Glutamatergic neuron (in vitro differentiated cells): ENCODE measurements around the gene SLC24A5. TPM values are rescaled to one million over a fixed set of nuclear protein-coding genes. Genes with fewer than 3 reads are reported as not detected.

Experiments
- DNase-seq: peaks from one replicate; pipeline ENCODE4 v3.0.0; 2022
- H3K27ac Mint-ChIP-seq: one replicate; pipeline ENCODE4 v1.8.0; 2020; ENCODE audit warnings: mild to moderate bottlenecking, mixed read lengths, inconsistent platforms; ENCODE audit not compliant: unreplicated experiment
- H3K27me3 Mint-ChIP-seq: one replicate; pipeline ENCODE4 v1.8.0; 2020; ENCODE audit warnings: mild to moderate bottlenecking, moderate library complexity, mixed read lengths, inconsistent platforms; ENCODE audit not compliant: unreplicated experiment
- H3K36me3 Mint-ChIP-seq: one replicate; pipeline ENCODE4 v1.8.0; 2020; ENCODE audit warnings: mild to moderate bottlenecking, mixed read lengths, inconsistent platforms; ENCODE audit not compliant: unreplicated experiment
- H3K4me1 Mint-ChIP-seq: one replicate; pipeline ENCODE4 v1.8.0; 2020; ENCODE audit warnings: mild to moderate bottlenecking, low read depth, mixed read lengths, inconsistent platforms; ENCODE audit not compliant: unreplicated experiment
- H3K4me3 Mint-ChIP-seq: one replicate; pipeline ENCODE4 v1.8.0; 2020; ENCODE audit warnings: mild to moderate bottlenecking, mixed read lengths, inconsistent platforms; ENCODE audit not compliant: unreplicated experiment
- H3K9me3 Mint-ChIP-seq: one replicate; pipeline ENCODE4 v1.8.0; 2020; ENCODE audit warnings: mild to moderate bottlenecking, moderate library complexity, mixed read lengths, inconsistent platforms; ENCODE audit not compliant: unreplicated experiment
- CTCF ChIP-seq: fragments of 200-600 bp; sonication (generic); IDR thresholded peaks from one replicate; pipeline ENCODE4 v1.5.0; 2021; ENCODE audit not compliant: partially characterized antibody, unreplicated experiment
- total RNA-seq: library from RNA; stranded (reverse); fragmentation: NEBNext Ultra II Directional; extraction: Animal tissue kit (Norgen Biotek cat#: 25700); gene quantifications from one replicate; pipeline ENCODE4 v1.2.1, GENCODE V29; 2021; ENCODE audit not compliant: unreplicated experiment

SLC24A5 gene
- total RNA-seq, 1 donor from 2014 or later: not detected

DNA sequence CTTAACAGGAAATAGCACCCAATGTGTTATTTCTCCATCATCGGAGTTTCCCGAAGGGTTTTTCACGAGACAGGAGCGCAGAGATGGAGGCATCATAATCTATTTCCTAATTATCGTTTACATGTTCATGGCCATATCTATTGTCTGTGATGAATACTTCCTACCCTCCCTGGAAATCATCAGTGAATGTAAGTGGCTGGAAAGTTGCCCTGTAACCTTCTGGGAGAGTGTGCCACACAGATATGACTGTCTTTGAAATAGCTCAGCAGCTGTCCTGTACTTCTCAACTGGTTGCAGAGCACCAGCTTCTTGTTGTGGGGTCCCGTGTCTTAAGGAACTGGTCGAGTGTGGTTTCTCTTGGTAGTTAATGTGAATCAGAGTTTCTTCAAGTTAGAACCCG lies 1.1 kb downstream of the SLC24A5 start:
- no peaks in the 10 kb centered on the region for H3K27me3 Mint-ChIP-seq
- peaks cover 2% of the 10 kb centered on the region for H3K9me3 Mint-ChIP-seq
- TF ChIP-seq CTCF: no peak
- H3K4me1 Mint-ChIP-seq: peaks cover 6% of the 10 kb centered on the region
- H3K4me3 Mint-ChIP-seq: no peak overlapping the region
- no peak for DNase-seq
- no peaks in the 10 kb centered on the region for H3K36me3 Mint-ChIP-seq
- H3K27ac Mint-ChIP-seq: no peak overlapping the region

DNA sequence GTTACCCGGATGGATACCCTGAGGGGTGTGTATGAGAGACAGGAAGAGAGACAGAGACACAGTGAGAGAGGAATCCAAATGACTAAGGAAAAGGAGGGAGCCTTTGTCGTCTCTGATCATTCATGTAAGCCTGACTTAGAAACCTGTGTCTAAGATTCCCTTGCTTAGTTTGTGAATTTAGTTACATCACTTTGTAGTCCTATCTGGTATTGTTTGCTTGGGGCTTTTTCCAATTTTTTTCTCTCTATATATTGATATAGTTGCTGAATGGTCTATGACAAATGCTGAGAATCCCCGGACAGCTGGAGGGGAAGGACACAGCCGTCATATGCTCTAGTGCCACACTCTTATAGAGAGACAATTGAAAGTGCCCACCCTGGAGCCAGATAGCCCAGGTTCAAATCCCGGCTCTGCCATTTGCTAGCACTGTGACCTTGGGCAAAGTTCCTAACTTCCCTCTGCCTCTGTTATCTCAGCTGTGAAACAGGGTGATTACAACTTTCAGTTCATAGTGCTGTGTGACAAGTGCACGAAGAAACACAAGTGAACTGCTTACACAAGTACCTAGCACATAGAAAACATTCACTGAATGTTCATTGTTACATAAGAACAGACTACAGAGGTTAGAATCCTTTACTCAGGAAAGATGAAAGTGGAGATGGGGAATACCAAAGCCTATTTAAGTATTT lies 6.0 kb downstream of the SLC24A5 start:
- no peak for TF ChIP-seq CTCF
- DNase-seq: no peak
- peaks cover 3% of the 10 kb centered on the region for H3K4me1 Mint-ChIP-seq
- no peaks in the 10 kb centered on the region for H3K9me3 Mint-ChIP-seq
- H3K27ac Mint-ChIP-seq: no peak overlapping the region
- no peaks in the 10 kb centered on the region for H3K27me3 Mint-ChIP-seq
- no peak overlapping the region for H3K4me3 Mint-ChIP-seq
- H3K36me3 Mint-ChIP-seq: no peaks in the 10 kb centered on the region

GRCh38 chr15:48131324-48131723 lies 10.5 kb downstream of the SLC24A5 start:
- H3K27me3 Mint-ChIP-seq: no peaks in the 10 kb centered on the region
- no peak for DNase-seq
- no peak overlapping the region for H3K4me3 Mint-ChIP-seq
- no peak overlapping the region for H3K27ac Mint-ChIP-seq
- H3K36me3 Mint-ChIP-seq: no peaks in the 10 kb centered on the region
- TF ChIP-seq CTCF: no peak
- no peaks in the 10 kb centered on the region for H3K4me1 Mint-ChIP-seq
- H3K9me3 Mint-ChIP-seq: no peaks in the 10 kb centered on the region

DNA sequence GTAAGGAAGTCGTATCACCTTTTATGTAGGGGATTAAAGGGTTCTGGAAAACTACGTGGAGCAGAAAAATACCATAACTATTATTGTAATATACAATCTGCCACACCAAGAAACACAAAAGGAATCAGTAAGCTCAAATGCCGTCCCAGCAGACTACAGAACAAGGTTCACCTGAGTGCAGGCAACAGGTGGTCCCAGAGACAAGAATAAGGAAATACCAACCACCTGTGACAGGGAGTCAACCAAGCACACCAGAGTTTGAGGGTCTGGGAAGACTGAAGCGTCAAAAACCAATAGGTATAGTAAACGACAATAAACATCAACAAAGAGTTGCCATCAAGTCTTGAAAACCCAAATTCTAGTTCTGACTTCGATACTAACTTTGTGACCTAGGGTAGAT lies 12.1 kb downstream of the SLC24A5 start:
- TF ChIP-seq CTCF: no peak
- Mint-ChIP-seq H3K4me3 (no peak overlapping the region), H3K4me1 (peaks cover 5% of the 10 kb centered on the region), H3K27me3 (no peaks in the 10 kb centered on the region), H3K36me3 (no peaks in the 10 kb centered on the region), H3K27ac (no peak overlapping the region), H3K9me3 (peaks cover 6% of the 10 kb centered on the region)
- DNase-seq: no peak

DNA sequence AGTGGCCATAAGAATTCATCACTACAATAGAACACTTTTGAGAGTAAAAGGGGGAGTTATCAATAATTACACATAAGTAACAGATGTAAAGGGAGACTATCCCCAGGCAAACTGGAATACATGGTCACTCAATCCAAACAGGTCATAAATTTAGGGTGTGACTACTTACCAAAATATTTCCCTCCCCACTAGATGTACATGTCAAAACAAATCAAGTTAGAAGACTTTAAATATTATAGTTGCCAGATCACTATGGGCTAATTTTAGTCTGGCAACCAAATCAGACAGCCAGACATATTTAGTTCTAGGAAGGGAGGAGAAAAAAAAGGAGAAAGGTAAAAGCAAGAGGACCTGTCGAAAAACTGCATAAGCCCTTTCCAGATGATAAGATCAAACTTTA lies 23.1 kb downstream of the SLC24A5 start:
- no peak overlapping the region for H3K27ac Mint-ChIP-seq
- no peak for TF ChIP-seq CTCF
- no peak for DNase-seq
- H3K4me1 Mint-ChIP-seq: peaks cover 16% of the 10 kb centered on the region
- H3K4me3 Mint-ChIP-seq: no peak overlapping the region
- H3K36me3 Mint-ChIP-seq: no peaks in the 10 kb centered on the region
- no peaks in the 10 kb centered on the region for H3K27me3 Mint-ChIP-seq
- no peaks in the 10 kb centered on the region for H3K9me3 Mint-ChIP-seq
